GM13977 (cell line): Measurements from ENCODE around the gene GRXCR2.
"Not testable (repeated sequence)": the region's sequence is repeated elsewhere in the genome, so short reads cannot be mapped to it uniquely, and the experiment has no call there.

Experiments used
- DNase-seq: peaks from one replicate; pipeline ENCODE4 v3.0.0; 2012; ENCODE audit warnings: low spot score
- in situ Hi-C: fragments of 300-500 bp; cut with MboI; formaldehyde crosslinking; loops from one replicate; pipeline ENCODE4 v1.12.0; 2022; ENCODE audit warnings: low sequenced_read_pairs, low pct_unique_long_range_greater_than_20kb, mixed read lengths, inconsistent platforms; ENCODE audit not compliant: unreplicated experiment
- TF ChIP-seq, protein P1 (sequence below): IDR thresholded peaks from 2 replicates; pipeline ENCODE4 v1.5.1; 2012; ENCODE audit warnings: mild to moderate bottlenecking, control low read depth; ENCODE audit not compliant: insufficient read depth; ENCODE audit errors: extremely low read depth, missing control alignments

GRXCR2 gene

DNA sequence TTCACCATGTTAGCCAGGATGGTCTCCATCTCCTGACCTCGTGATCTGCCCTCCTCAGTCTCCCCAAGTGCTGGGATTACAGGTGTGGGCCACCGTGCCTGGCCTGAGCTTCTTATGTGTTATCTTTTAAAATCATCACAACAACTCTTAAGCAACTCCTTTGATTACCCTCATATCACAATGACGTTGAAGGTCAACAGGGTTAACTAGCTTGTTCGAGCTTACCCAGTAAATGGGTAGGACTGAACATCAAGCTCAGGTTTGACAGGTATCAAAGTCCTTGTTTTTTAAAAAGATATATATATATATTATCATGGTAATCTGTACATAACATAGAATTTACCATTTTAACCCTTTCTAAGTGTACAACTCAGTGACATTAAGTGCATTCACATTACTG lies 3.1 kb downstream of the GRXCR2 start:
- TF ChIP-seq, protein P1, sequence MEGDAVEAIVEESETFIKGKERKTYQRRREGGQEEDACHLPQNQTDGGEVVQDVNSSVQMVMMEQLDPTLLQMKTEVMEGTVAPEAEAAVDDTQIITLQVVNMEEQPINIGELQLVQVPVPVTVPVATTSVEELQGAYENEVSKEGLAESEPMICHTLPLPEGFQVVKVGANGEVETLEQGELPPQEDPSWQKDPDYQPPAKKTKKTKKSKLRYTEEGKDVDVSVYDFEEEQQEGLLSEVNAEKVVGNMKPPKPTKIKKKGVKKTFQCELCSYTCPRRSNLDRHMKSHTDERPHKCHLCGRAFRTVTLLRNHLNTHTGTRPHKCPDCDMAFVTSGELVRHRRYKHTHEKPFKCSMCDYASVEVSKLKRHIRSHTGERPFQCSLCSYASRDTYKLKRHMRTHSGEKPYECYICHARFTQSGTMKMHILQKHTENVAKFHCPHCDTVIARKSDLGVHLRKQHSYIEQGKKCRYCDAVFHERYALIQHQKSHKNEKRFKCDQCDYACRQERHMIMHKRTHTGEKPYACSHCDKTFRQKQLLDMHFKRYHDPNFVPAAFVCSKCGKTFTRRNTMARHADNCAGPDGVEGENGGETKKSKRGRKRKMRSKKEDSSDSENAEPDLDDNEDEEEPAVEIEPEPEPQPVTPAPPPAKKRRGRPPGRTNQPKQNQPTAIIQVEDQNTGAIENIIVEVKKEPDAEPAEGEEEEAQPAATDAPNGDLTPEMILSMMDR = no peak
- no peak for DNase-seq
- in situ Hi-C loops = no loop called here

GRCh38 chr5:145867806-145868205 lies 5.0 kb downstream of the GRXCR2 start:
- in situ Hi-C loops = no loop called here

GRCh38 chr5:145864432-145864831 lies 8.4 kb downstream of the GRXCR2 start:
- DNase-seq, in situ Hi-C loops: not testable (repeated sequence)

More at GRCh38 chr5:145867806-145868205, 5.0 kb downstream of the GRXCR2 start:
- no peak for DNase-seq
- TF ChIP-seq, protein P1 = no peak

- in situ Hi-C loops = no loop called here
- no peak for DNase-seq
- TF ChIP-seq, protein P1 = no peak
These were observed 9.8 kb downstream of the GRXCR2 start for GRCh38 chr5:145863003-145863402.

GRCh38 chr5:145859897-145860296 lies 12.9 kb downstream of the GRXCR2 start:
- in situ Hi-C loops = no loop called here
- TF ChIP-seq, protein P1 = no peak
- DNase-seq = no peak

- TF ChIP-seq, protein P1 = no peak
- in situ Hi-C loops = no loop called here
- no peak for DNase-seq
These were observed 13.4 kb downstream of the GRXCR2 start for GRCh38 chr5:145859453-145859852.

DNA sequence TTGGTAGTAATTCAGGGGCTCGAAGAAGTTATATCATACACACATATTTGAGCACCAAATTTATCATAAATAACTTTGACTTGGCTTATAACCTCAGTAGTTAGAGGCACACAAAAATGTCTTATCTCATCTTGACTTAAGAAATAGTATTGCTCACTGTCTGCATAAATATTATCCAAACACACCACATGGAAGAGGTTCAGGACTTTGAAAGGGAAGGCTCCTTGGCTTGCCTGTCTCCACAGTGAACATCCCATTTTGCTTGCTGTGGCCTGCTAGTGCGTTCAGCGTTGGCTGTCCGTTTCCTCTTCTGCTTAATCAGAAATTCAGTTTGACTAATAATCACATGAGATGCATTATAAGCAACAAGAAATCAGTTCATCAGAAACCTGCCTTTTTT lies 13.9 kb downstream of the GRXCR2 start:
- TF ChIP-seq, protein P1 = no peak
- in situ Hi-C loops = no loop called here
- no peak for DNase-seq
